ENCODE measurements around the gene DNM3.

Gene DNM3

DNA sequence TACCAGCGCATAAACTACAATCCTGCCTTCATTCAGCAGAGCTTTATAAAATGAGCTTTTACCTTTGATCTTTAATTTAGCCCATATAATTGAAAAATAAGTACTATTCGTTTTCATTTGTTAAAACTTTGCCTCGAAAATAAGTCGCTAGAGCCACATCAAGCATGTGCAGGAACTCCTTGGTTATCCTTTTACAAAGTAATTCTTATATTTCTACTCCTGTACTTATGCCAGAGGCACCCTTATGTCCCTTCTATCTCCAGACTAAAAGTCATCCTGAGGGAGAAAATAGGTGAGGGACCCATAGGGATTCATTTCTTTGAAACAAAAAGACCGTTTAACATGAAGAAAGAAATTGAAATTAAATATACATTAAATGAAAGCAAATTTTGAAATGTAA lies 301.0 kb downstream of the DNM3 start:
- TF ChIP-seq, protein P1, sequence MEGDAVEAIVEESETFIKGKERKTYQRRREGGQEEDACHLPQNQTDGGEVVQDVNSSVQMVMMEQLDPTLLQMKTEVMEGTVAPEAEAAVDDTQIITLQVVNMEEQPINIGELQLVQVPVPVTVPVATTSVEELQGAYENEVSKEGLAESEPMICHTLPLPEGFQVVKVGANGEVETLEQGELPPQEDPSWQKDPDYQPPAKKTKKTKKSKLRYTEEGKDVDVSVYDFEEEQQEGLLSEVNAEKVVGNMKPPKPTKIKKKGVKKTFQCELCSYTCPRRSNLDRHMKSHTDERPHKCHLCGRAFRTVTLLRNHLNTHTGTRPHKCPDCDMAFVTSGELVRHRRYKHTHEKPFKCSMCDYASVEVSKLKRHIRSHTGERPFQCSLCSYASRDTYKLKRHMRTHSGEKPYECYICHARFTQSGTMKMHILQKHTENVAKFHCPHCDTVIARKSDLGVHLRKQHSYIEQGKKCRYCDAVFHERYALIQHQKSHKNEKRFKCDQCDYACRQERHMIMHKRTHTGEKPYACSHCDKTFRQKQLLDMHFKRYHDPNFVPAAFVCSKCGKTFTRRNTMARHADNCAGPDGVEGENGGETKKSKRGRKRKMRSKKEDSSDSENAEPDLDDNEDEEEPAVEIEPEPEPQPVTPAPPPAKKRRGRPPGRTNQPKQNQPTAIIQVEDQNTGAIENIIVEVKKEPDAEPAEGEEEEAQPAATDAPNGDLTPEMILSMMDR (IDR thresholded peaks at IDR 0.05; ENCODE audit: borderline replicate concordance, control extremely low read depth, extremely low read depth, insufficient read depth, missing control alignments): no peak
- in situ Hi-C loops (cut with MboI; ENCODE audit: low sequenced_read_pairs, unreplicated experiment): no loop called here
- DNase-seq (ENCODE audit: low spot score): no peak

DNA sequence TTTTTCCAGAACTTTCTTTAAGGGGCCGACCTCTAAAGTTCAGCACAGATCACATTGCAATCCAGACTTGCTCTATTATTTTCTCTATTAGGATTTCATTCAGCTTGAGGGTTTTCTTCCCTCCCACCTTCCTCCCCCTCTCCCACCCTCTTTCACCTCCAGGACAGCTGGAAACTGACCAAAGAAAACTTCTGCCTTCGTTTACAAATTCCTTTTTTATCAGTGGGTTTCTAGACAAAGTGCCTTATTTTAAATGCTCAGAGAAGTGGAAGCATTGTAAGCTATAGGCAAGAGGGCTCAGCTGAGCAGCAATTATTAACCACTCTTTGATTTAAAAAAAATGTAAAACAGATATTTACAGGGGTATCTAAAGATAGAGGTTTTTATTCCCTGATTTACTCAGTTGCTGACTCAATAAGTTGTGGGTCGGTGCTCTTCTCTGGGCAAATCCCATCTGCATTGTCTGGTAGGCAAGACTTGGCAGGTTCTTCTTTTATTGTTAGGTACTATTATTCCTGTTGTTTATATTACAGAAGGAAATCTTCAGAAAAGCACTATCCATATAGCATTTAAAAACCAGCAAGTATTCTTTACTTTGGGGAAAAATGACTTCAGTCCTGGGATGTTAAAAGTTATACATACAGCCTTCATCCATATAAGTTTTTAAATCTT lies 302.2 kb downstream of the DNM3 start:
- TF ChIP-seq, protein P1 (IDR thresholded peaks at IDR 0.05; ENCODE audit: borderline replicate concordance, control extremely low read depth, extremely low read depth, insufficient read depth, missing control alignments): no peak
- in situ Hi-C loops (cut with MboI; ENCODE audit: low sequenced_read_pairs, unreplicated experiment): no loop called here
- DNase-seq (ENCODE audit: low spot score): no peak

GRCh38 chr1:172144445-172145061 lies 303.3 kb downstream of the DNM3 start:
- TF ChIP-seq, protein P1 (IDR thresholded peaks at IDR 0.05; ENCODE audit: borderline replicate concordance, control extremely low read depth, extremely low read depth, insufficient read depth, missing control alignments): no peak
- in situ Hi-C loops (cut with MboI; ENCODE audit: low sequenced_read_pairs, unreplicated experiment): no loop called here
- DNase-seq (ENCODE audit: low spot score): no peak

DNA sequence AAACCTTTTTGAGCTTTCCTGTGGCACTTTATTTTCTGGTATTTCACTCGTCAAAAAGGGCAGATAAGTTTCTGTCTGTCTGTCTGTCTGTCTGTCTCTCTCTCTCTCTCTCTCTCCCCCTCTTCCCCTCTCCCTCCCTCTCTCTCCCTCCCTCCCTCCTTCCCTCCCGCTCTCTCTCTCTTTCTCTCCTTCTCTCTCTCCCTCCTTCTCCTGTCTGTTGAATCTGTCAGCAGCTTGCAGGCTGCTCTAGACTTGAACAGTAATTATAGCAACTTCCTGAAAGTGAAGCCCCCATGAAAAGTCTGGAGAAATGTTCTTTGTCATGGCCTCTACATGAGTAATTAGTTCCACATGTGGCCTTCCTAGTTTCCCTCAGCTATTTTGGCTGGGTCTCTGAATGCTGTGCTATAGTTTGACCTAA lies 303.9 kb downstream of the DNM3 start:
- no peak for DNase-seq (ENCODE audit: low spot score)
- in situ Hi-C loops (cut with MboI; ENCODE audit: low sequenced_read_pairs, unreplicated experiment): no loop called here

DNA sequence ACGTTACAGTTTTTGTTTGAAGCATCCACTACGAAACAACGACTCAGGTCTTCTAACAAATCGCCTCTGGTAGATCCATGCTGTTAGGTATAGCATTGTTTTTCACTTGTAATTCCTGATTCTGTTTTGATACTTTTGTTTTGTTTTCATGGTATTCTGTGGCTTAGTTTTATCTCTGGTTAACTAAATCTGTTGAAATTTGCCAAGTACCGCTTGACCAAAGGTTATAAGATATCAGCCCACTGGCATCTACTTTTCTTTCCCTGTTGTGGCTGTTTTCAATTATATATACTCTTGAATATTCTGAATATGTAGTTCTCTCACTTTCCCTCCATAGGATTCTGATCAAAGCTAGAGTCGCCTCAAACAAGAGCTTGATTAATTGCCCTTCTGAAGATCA lies 304.4 kb downstream of the DNM3 start:
- in situ Hi-C loops (cut with MboI; ENCODE audit: low sequenced_read_pairs, unreplicated experiment): no loop called here
- TF ChIP-seq, protein P1 (IDR thresholded peaks at IDR 0.05; ENCODE audit: borderline replicate concordance, control extremely low read depth, extremely low read depth, insufficient read depth, missing control alignments): no peak
- DNase-seq (ENCODE audit: low spot score): no peak

More for the DNA sequence above, 303.9 kb downstream of the DNM3 start:
- TF ChIP-seq, protein P1 (IDR thresholded peaks at IDR 0.05; ENCODE audit: borderline replicate concordance, control extremely low read depth, extremely low read depth, insufficient read depth, missing control alignments): no peak

- no peak for DNase-seq (ENCODE audit: low spot score)
- in situ Hi-C loops (cut with MboI; ENCODE audit: low sequenced_read_pairs, unreplicated experiment): no loop called here
- TF ChIP-seq, protein P1 (IDR thresholded peaks at IDR 0.05; ENCODE audit: borderline replicate concordance, control extremely low read depth, extremely low read depth, insufficient read depth, missing control alignments): no peak
These were observed 305.0 kb downstream of the DNM3 start for GRCh38 chr1:172146141-172146850.

Data from GM13976 (cell line).